Right cardiac atrium (tissue), 5 donors: ENCODE results near the gene UNC79. TPM values are rescaled to one million over a fixed set of nuclear protein-coding genes. Genes with fewer than 3 reads are reported as not detected.
"Not testable (repeated sequence)": the region's sequence is repeated elsewhere in the genome, so short reads cannot be mapped to it uniquely, and the experiment has no call there.

Experiments used
- ATAC-seq, 2 donors: fragments of 200-7000 bp; cut with Tn5 transposase; one replicate each; pipeline versions ENCODE4 v1.8.0 to v1.9.1; 2020; ENCODE audit warnings: moderate library complexity in 2 of 2, mild to moderate bottlenecking in 1 of 2
- DNase-seq, 3 donors: peaks; one replicate each; pipeline ENCODE4 v3.0.0-alpha.2; 2020
- H3K27ac ChIP-seq: one replicate; pipeline ENCODE4 v1.5.1; 2013; ENCODE audit warnings: mild to moderate bottlenecking, low read length, control low read depth, moderate library complexity
- H3K27me3 ChIP-seq: one replicate; pipeline ENCODE4 v1.6.1; 2013; ENCODE audit not compliant: control insufficient read depth, insufficient read depth
- H3K4me1 ChIP-seq: one replicate; pipeline ENCODE4 v1.6.1; 2013; ENCODE audit warnings: low read length; ENCODE audit not compliant: control insufficient read depth, insufficient read depth
- H3K4me3 ChIP-seq: one replicate; pipeline ENCODE4 v1.5.1; 2013; ENCODE audit warnings: low read length, control low read depth
- H3K9me3 ChIP-seq: one replicate; pipeline ENCODE4 v1.6.1; 2013; ENCODE audit warnings: low read length; ENCODE audit not compliant: control insufficient read depth
- WGBS: extraction: QIAGEN DNeasy Blood & Tissue Kit; methylation state at CpG from one replicate; pipeline ENCODE4 v1.1.7; 2013; 5-methylcytosine and 5-hydroxymethylcytosine counted together
- intact Hi-C, 4 donors: fragments of 100-400 bp; cut with DNase I; formaldehyde crosslinking; loops; one replicate each; pipeline versions ENCODE4 v1.11.0 to v1.14.0; 2022 to 2023
- polyA plus RNA-seq: library from polyadenylated mRNA; stranded (reverse); fragments of 200-250 nt; gene quantifications from one replicate; pipeline ENCODE4 v1.2.3, GENCODE V29; 2013
- total RNA-seq, 4 donors: library from RNA; stranded (reverse); fragmentation: NEBNext Ultra II Directional; extraction: Animal tissue kit (Norgen Biotek cat#: 25700); gene quantifications; one replicate each; pipeline ENCODE4 v1.2.1, GENCODE V29; 2021
- donor health status: healthy with polysubstance abuse.
- donor health status: DM: no; HTN: yes; CAD: no.
- donor health status: DM: no; HTN: no; CAD: no.
- donor health status: DM: no; HTN: yes; CAD: no; lungs with severe emphysema.
- donor health status: DM: yes; HTN: yes; CAD: no.

Gene UNC79
- total and polyA plus RNA-seq, 5 donors = 0.16 to 0.40 (median 0.22) TPM

GRCh38 chr14:93493054-93493453 lies 62.3 kb downstream of the UNC79 start:
- ATAC-seq (no peak), DNase-seq (no peak)
- no peaks in the 10 kb centered on the region for H3K9me3 ChIP-seq
- H3K27me3 ChIP-seq = no peaks in the 10 kb centered on the region
- no peak overlapping the region for H3K4me3 ChIP-seq
- intact Hi-C loops = no loop called here
- H3K4me1 ChIP-seq = no peaks in the 10 kb centered on the region
- WGBS = 45% methylated on average over 5 of the region's 5 CpGs
- no peak overlapping the region for H3K27ac ChIP-seq

GRCh38 chr14:93493622-93494021 lies 62.9 kb downstream of the UNC79 start:
- 75% methylated on average over 2 of the region's 2 CpGs for WGBS
- H3K4me3 ChIP-seq, intact Hi-C loops, DNase-seq, H3K9me3 ChIP-seq, H3K27me3 ChIP-seq, H3K4me1 ChIP-seq, ATAC-seq, H3K27ac ChIP-seq: not testable (repeated sequence)

- ATAC-seq = no peak
- H3K27me3 ChIP-seq = no peaks in the 10 kb centered on the region
- H3K4me3 ChIP-seq = no peak overlapping the region
- DNase-seq = no peak
- no peak overlapping the region for H3K27ac ChIP-seq
- 82% methylated on average over 3 of the region's 3 CpGs for WGBS
- intact Hi-C loops = no loop called here
- H3K9me3 ChIP-seq = no peaks in the 10 kb centered on the region
- no peaks in the 10 kb centered on the region for H3K4me1 ChIP-seq
These were observed 66.4 kb downstream of the UNC79 start for GRCh38 chr14:93496856-93497741.

- 60% methylated on average over 1 of the region's 1 CpG for WGBS
- H3K27me3 ChIP-seq = no peaks in the 10 kb centered on the region
- H3K4me1 ChIP-seq = no peaks in the 10 kb centered on the region
- DNase-seq (no peak), ATAC-seq (no peak)
- no peaks in the 10 kb centered on the region for H3K9me3 ChIP-seq
- intact Hi-C loops = no loop called here
- H3K4me3 ChIP-seq = no peak overlapping the region
- H3K27ac ChIP-seq = no peak overlapping the region
These were observed 79.3 kb downstream of the UNC79 start for GRCh38 chr14:93510056-93510455.

GRCh38 chr14:93511001-93511400 lies 80.3 kb downstream of the UNC79 start:
- intact Hi-C loops = no loop called here
- 86% methylated on average over 5 of the region's 5 CpGs for WGBS
- Histone ChIP-seq H3K4me1 (no peaks in the 10 kb centered on the region), H3K27me3 (no peaks in the 10 kb centered on the region), H3K9me3 (no peaks in the 10 kb centered on the region), H3K4me3 (no peak overlapping the region), H3K27ac (no peak overlapping the region)
- ATAC-seq (no peak), DNase-seq (no peak)

- no peak overlapping the region for H3K27ac ChIP-seq
- H3K27me3 ChIP-seq = no peaks in the 10 kb centered on the region
- H3K4me3 ChIP-seq = no peak overlapping the region
- H3K4me1 ChIP-seq = no peaks in the 10 kb centered on the region
- WGBS = 92% methylated on average over 3 of the region's 3 CpGs
- ATAC-seq (no peak), DNase-seq (no peak)
- no peaks in the 10 kb centered on the region for H3K9me3 ChIP-seq
- intact Hi-C loops = no loop called here
These were observed 89.4 kb downstream of the UNC79 start for GRCh38 chr14:93520053-93520607.

- no peaks in the 10 kb centered on the region for H3K4me1 ChIP-seq
- H3K9me3 ChIP-seq = no peaks in the 10 kb centered on the region
- no peaks in the 10 kb centered on the region for H3K27me3 ChIP-seq
- intact Hi-C loops = no loop called here
- DNase-seq (no peak), ATAC-seq (no peak)
- H3K4me3 ChIP-seq = no peak overlapping the region
- no peak overlapping the region for H3K27ac ChIP-seq
These were observed 91.5 kb downstream of the UNC79 start for GRCh38 chr14:93522221-93522620.

- H3K9me3 ChIP-seq, ATAC-seq, H3K27me3 ChIP-seq, H3K27ac ChIP-seq, intact Hi-C loops, DNase-seq, H3K4me1 ChIP-seq, H3K4me3 ChIP-seq: not testable (repeated sequence)
- 84% methylated on average over 5 of the region's 5 CpGs for WGBS
These were observed 94.5 kb downstream of the UNC79 start for GRCh38 chr14:93525216-93525615.

- ATAC-seq = no peak
- no peak for DNase-seq
- no peaks in the 10 kb centered on the region for H3K4me1 ChIP-seq
- no peaks in the 10 kb centered on the region for H3K27me3 ChIP-seq
- no peaks in the 10 kb centered on the region for H3K9me3 ChIP-seq
- no peak overlapping the region for H3K27ac ChIP-seq
- H3K4me3 ChIP-seq = no peak overlapping the region
- intact Hi-C loops = no loop called here
- 94% methylated on average over 2 of the region's 2 CpGs for WGBS
These were observed 95.1 kb downstream of the UNC79 start for GRCh38 chr14:93525696-93526451.

- H3K4me1 ChIP-seq = no peaks in the 10 kb centered on the region
- no peaks in the 10 kb centered on the region for H3K27me3 ChIP-seq
- no peaks in the 10 kb centered on the region for H3K9me3 ChIP-seq
- ATAC-seq (no peak), DNase-seq (no peak)
- no peak overlapping the region for H3K4me3 ChIP-seq
- no peak overlapping the region for H3K27ac ChIP-seq
- intact Hi-C loops = no loop called here
- 76% methylated on average over 4 of the region's 4 CpGs for WGBS
These were observed 96.5 kb downstream of the UNC79 start for GRCh38 chr14:93527203-93527607.

- no peak overlapping the region for H3K4me3 ChIP-seq
- WGBS = 90% methylated on average over 1 of the region's 1 CpG
- DNase-seq = no peak
- no peaks in the 10 kb centered on the region for H3K9me3 ChIP-seq
- no peaks in the 10 kb centered on the region for H3K4me1 ChIP-seq
- ATAC-seq = no peak
- intact Hi-C loops = no loop called here
- H3K27ac ChIP-seq = no peak overlapping the region
- no peaks in the 10 kb centered on the region for H3K27me3 ChIP-seq
These were observed 98.3 kb downstream of the UNC79 start for GRCh38 chr14:93528884-93529558.
